DMS79 treated with DMSO at 0.1 percent for 48 hours (cell line): ENCODE measurements around the gene NUP93.

Source experiments
- DNase-seq: peaks from one replicate; lab custom pipeline; 2025; lab: John Stamatoyannopoulos, UW

The NUP93 gene

DNA sequence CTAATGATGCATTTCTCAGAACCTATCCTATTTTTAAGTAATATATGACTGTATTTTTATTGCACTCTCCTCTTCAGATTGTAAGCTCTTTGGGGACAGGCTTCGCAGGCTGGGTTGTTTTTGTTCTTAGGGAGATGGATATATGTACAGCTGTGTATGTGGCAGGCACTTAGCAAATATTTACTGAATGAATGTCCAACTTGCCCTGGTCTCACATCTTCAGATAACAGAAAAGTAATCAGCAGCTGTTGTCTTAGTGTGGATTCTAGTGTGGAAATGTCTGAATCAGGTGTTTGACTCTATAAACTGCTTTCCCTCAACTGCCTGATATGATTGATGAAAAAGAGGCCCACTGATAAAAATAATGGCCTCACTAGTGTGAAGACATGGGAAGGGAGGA is 88.0 kb downstream of the NUP93 start:
- no peak for DNase-seq

DNA sequence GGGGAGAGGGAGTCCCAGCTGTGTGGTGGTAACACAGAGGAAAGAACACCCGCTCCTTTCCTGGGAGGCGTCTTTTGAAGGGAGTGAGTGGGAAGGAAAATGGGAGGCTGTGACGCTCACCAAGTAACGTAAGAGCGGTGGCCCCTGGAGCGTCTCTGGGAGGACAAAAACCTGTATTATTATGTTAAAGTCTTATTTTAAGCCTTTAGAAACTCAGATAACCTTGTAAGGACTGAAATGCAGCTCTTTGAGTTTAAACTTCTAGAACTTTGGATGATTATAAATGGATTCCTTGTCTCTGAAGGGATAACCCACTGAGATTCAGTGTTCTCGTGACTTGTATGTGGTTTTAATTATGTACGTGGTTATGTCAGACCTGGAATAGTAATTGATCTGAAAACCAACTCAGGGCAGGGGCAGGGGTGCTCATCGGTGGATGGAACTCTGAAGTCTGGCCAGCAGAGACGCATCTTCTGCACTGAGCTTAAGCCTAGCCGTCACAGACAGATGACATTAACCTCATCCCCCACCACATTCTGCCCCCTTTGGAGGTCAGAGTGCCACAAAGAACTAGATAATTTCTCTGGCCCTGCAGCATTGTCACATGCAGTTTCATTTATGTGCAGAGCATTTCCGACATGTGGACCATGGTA is 93.3 kb downstream of the NUP93 start:
- no peak for DNase-seq

DNA sequence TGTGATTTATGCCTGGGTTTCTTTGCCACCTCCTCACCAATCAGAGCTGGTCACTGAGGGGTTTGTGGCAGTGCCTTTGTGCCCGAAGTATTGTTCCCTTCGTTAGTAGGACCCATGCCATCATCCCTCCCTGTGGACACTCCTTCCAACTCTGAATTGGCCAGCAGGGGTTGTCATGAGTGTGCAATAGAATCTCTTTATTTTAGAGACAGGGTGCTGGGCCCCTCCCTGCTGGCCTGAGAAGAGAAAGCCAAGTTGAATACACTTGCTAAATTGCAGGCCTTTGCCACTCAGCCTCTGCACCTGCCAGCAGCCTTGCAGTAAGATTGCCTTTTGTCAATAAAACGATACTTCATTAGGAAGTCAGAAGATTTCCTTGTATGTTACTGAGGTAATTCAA is 94.4 kb downstream of the NUP93 start:
- peak; percentile 27 for DNase-seq

DNA sequence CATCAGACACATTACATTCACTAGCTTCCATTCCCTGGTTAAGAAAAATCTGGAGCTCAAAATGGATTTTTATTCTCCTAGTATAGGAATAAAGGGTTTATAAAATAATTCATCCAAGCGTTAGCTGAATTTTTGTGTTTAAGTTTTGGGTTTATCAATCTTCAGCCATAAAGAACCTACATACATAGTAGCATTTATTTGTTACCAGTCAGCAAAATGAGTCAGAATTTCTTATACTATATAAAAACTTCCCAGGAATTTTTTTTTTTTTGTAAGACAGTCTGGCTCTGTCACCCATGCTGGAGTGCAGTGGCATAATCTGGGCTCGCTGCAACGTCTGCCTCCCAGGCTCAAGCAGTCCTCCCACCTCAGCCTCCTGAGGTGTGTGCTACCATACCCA is 94.9 kb downstream of the NUP93 start:
- no peak for DNase-seq

DNA sequence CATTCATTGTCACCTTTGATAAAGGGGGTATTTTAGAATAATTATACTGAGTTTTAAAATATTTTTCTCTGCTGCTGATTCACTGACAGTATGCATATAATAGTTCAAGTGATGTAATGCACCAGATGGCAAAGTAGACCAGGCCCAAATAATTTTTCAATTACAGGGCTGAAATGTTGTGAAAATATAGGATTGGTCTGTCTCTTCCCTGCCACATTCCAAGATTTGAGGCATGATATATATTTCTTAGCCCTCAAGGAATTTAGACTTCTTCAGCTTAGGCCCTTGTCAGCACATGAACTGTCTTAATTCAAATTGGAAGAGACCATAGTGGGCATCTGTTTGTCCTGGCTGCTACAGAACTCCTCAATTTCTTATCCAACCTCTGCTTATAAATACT is 95.9 kb downstream of the NUP93 start:
- no peak for DNase-seq

DNA sequence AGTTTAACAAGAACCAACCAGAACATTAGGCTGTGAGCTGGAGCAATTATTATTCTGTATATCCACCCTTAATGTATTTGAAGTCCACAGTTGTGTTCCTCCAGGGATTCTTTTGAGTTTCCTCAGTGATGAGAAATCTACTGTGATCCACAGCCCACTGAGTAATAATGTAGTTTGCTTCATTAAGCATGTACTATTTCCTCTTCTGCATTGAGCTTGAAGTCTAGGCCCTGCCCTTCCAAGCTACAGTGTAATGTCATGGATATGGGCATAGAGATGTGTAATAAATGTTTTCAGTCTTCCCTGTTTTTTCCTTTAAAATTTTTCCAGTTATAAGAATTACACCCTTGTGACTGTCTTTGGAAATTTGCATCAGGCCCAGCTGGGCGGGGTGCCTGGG is 98.7 kb downstream of the NUP93 start:
- DNase-seq: no peak

DNA sequence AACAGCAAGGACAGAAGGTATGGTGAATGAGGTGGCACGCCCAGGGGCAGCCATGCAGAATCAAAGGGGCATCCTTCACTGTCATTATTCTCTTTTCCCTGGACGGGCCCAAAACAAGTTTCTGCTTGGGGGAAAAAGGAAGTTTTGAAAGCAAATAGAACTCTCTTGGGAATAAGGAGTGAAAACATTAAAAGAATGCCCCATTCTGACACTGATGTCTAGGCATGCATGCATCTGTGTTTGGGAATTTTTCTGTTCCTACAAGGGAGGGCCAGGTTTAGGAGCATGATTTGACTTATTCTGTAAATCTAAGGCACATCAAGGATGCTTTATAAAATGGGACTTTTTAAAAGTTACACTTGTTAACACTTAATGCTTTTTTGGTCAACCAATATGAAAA is 100.7 kb downstream of the NUP93 start:
- no peak for DNase-seq

DNA sequence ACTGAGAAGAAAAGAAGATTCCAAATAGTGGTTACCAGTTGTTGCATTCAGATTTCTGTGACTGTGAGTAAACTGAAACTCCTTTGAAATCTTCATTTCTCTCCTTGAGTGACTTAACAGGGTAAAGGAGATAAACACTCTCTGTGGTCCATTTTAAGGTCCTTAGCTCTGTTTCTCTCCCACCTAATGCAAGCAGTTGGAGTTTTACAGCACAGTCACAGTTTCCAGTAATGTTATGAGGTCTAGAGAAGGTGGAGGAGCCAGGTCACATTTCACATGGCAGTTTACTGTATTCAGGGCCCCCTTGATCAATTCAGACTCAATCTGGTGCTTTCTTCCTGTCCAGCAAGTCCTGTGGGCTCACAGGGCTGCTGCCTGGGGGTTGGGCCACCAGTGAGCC is 102.8 kb downstream of the NUP93 start:
- no peak for DNase-seq

DNA sequence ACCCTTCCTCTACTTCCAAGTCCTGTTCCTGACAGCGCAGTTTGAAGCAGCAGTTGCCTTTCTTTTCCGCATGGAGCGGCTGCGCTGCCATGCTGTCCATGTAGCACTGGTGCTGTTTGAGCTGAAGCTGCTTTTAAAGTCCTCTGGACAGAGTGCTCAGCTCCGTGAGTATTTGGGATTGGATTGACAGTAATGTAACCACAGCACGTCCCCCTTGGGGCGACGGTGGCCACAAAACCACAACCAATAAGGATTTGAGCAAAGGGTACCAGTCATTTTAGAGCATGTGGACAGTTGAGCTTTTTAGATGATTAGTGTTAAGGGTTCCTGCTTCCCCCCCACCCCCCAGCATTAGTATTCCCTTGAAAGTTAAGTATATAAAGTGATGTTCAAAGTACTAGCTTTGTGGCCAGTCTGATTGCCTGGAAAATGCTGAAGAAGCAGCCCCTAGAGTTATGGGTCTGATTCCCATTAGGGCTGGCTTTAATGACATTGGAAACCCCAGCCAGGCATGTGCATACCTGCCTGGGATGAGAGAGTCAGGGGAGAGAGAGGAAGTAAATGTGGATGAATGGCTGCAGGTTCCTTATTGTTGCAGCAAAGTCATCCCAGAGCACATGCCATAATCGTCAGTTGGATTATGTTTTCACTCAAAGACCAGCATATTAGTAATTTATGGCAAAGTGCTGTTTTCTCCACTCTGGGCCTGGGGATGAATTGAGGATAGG is 103.5 kb downstream of the NUP93 start:
- DNase-seq: no peak

DNA sequence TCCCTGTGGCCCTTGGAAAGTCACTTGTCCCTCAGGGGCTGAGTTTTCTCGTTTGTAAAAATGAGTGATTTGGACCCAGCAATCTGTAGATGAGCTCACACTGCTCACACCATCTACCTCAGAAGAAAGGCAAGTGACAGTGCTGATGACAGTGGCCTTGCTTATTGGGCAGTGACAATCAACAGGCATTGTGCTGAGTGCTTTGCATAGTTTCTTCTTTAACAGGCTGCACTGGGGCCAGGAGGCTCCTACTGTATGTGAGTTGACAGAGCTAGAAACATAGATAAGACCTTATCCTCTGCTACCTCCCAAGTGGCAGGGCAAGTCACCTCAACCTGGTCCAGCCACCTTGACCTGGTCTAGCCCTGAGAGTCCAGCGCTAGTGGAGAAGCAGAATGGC is 105.4 kb downstream of the NUP93 start:
- no peak for DNase-seq

DNA sequence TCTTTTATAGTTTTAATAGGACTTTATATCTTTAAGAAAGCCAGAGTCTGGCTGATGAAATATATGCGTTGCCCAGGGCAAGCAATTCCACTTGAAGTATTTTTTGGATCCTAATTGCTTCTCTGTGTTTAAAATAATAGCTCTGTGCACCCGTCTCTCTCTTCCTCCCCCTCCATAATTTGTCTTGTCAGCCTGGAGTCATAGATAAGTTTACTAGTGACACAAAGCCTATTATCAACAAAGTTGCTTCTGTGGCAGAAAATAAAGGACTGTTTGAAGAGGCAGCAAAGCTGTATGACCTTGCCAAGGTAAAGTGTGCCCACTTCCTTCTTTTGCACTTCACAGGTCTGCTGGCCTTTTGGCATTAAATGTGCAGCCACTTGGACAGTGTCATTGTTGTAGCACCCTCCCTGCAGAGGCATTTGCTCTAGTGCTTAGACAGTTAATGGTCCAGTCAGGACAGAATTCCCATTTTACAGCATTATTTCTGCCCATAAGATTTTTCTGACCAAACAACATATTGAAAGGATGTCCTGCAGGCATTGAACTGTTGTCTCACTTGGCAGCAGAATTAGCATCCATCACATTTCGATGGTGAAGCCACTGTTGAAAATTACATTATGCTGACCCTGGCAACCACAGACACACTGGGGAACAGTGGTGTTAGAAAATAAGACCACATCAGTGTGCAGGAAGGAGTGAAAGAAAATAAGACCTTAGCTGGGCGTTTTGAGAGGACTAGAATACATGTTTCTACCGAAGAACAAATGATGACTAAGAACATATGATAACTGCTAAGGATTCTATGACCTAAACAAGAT is 106.7 kb downstream of the NUP93 start:
- DNase-seq: no peak

DNA sequence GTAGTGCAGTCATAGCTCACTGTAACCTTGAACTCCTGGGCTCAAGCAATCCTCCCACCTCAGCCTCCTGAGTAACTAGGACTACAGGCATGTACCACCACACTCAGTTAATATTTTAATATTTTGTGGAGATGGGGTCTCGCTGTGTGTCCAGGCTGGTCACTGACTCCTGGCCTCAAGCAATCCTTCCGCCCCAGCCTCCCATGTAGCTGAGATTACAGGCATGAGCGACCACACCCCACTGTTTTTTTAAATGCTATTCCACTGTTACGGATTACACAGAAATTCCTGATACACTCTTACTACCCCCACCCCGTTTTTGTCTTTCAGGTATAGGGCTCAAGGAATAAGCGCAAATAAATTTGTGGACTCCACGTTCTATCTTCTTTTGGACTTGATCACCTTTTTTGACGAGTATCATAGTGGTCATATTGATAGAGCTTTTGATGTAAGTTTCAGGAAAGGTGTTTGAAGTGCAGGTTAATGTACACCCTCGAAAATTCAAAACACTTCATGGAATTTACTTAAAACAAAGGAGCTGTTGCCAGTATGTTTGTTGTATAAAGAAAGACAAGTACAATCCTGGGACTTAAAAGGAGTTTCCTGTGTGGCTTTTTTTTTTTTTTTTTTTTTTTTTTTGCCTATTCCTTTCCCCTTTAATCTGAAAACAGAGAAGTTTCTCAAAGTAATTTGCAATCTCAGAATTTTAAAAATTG is 108.9 kb downstream of the NUP93 start:
- no peak for DNase-seq

DNA sequence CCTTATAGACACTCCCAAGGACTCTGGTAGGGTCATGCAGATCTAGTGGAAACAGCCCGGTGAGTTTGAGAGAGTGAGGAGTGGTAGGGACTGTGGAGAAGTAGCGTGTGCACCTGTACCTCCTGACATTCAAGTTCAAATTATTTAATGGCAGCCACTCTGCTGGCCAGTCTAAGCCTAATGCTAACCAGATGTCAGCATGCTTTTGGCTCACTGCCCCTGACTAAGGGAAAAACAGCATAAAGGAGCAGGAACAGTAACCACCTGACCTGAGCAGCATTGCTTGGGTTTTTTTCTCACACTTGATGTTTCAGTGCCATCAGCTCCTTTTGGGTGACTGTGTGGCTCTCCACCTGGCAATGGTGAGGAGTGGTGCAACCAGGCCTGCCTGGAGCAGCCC is 111.3 kb downstream of the NUP93 start:
- peak; percentile 24 for DNase-seq

DNA sequence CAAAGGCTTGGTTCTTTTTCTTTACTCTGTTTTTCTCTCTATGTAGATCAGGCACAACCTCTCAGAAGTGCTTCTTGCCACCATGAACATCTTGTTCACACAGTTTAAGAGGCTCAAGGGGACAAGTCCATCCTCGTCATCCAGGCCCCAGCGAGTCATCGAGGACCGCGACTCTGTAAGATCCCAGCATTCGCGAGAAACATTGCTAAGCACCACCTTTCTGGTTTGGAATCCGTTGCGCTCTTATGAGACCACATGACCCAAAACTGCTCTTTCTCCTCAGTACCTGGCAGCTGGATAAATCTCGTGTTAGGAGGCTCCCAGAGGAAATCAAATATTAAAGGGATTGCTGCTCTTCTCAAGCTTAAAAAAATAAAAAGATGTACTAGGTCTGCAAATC is 111.7 kb downstream of the NUP93 start:
- peak; percentile 24 for DNase-seq

DNA sequence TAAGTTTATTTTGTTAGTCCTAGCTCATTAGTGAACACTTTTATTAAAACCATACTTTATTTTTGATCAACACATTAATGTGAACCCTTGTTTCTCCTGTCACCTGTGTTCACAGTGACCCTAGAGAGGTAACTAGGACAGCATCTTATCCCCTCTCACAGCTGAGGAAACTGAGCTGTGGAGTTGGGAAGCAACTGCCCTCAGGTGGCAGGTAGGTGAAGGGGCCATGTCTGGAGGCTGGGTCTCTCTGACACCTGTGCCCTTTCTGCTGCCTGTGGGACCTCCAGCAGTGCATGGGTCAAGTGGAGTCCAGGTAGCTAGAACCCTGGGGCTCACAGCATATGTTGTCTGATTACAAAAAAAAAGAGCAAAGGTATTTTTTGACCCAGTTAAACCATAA is 112.2 kb downstream of the NUP93 start:
- DNase-seq: no peak

DNA sequence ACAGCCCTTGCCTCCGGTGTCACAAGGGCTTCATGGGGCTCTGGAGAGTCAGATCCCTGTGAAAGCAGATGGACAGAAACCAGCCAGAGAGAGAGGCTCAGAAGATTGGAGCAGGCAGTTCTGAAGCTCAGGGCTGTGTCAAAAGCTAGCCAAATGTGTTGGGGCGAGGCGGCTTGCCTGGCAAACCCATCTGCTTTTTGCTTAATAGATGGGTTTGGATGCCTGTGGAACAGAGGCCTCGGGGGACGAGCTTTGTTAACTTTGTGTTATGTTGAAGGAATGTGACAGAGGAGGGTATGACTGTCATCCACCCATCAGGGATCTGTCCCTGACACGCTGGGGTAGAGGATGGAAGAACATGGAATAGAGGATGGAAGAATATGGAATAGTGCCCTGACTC is 114.1 kb downstream of the NUP93 start:
- DNase-seq: no peak

DNA sequence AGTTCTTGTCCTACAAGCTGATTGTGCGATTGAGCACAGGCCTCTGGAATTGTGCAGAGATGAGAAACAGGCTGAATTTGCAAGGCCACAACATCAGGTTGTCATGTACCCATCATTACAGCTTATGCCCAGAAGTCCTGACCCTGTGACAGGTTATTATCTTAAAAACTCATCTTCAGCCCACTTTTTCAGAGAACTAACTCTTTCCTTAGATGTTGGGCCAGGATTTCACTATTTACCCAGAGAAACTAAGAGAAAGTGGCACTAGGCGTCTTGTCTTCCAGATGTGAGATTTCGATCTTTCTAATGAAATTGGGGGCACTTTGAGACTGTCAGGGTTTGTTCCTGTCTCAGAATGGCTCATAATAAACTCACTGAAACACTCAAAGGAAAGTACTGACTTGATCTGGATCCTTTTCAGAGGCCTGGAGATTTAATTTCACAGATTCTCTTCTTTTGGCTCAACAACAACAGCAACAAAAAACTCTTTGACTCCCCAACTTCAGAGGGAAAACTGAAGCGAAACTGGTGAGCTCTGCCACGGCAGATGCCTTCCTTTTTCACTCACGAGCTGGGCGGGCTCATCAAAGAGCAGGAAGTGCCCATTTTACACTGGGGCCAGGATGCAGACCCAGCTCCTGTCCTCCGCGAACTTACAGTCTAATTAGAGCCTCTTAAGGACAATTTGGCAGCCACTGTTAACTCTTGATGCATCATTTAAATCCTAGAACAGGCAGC is 117.4 kb downstream of the NUP93 start:
- DNase-seq: no peak

DNA sequence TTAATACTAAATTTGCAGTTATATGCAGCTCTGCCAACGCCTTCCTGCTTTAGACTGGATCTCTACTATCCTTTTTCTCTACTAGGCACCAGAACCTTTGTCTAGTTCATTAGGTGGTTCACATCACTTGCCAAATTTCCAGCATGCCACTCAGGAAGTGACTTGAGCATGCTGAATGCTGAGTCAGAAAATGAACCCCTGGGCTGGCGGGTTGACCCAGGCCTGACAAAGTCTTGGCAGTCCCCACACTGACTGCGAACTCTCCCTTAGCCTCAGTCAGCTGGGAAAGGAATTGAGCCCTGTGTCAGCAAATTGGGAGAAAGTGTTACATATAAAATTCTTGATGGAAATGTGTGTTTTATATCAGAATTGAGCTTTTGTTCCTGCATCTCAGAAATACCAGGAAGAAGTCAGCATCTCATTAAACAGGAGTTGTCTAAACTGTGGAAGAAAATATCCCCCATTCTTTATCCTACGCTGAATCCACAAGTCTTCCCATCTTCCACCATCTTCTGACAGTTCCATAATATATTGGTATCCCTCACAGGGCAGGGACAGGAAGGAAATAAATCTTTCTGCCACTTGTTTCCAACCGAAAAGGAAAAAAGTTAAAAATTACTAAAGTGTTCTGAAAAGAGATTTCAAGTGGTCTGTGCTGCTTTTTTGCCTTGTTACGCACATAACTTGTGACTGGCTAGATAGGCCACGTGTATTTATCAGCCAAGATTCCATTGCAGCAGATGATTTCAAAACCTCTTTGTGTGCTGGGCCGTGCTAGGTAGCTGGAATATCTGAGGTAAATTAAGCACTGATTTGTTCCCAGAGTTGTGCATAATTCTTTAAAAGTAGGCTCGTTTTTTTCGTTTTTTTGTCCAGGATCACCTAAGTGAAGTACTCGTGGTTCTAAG is 118.4 kb downstream of the NUP93 start:
- no peak for DNase-seq

DNA sequence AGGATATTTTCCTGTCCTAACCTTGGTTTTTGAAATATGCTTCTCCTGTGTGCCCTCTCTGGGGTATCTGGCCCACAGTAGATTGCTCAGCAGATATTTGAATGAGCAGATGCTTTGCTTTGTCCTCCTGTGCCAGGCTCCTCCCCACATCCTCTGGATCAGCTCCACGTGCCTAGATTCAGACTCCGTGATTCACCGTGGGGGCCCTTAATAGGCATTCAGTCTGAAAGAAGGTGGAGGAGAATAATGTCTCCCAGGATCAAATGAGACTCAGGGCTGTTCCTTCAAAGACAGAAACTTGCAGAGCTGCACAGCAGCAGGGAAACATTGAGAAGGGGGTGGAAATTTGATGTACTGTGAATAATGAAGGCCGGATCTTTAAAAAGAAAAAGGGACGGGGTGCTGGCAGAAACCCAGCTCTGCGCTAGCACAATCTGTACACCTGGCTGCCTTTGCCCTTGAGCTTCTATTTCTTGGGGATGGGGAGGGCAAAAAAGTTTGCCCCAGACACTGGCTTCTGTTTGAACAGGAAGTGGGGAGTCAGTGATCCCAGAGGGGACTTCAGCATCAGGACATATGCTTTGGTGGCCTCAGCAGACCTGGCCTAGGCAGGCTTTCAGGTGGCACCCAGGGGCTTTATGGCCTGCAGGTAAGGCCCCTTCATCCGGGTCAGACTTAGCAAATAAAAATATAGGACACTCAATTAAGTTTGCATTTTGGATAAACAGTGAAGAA is 119.2 kb downstream of the NUP93 start:
- DNase-seq: no peak
